ENCODE data around the gene CNTROB.

CNTROB gene

DNA sequence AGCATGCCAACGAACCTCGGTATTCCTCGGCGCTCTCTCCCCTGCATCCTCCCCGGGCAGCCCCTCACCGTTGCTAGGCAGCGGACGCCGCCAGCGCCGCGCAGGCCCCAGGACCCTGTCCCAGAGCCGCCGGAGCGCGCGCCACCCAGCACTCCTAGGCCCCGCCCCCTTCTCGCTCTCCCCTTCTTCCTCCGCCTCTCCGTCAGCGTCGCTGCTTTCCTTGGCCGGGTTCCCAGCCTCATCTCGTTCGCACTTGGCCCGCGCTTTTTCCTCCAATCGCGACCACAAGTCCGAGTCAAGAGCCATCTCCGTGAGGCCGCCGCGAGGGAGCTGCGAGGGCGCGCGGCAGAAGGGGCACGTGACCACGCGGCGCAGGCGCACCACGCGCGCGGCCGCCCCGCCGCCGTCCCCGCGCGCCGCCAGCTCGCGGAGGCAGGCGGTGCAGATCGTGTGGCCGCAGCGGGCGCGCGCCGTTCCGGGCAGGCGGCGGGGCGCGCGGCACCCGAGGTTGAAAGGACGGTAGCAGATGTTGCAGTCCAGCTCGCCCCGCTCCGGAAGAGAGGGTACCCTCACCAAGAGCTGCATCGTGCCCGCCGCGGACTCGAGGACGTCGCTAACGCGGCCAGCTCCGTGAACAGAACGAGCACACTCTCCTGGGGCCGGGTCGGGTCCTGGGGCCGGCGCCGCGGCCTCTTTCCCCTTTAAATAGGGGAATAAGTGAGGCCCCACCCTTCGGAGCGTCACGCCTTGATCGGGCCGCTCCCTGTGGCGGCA, 16.2 kb upstream of the CNTROB start, which contains the start of gene RNF227 (continued):
- no peak for TF ChIP-seq ZNF37A (tag by site-specific recombination; IDR thresholded peaks at IDR 0.05)
- no peak for TF ChIP-seq OSR2 (tag by site-specific recombination; IDR thresholded peaks at IDR 0.05)
- no peak for TF ChIP-seq ZBTB48 (tag by site-specific recombination; IDR thresholded peaks at IDR 0.05)
- TF ChIP-seq, protein P1, sequence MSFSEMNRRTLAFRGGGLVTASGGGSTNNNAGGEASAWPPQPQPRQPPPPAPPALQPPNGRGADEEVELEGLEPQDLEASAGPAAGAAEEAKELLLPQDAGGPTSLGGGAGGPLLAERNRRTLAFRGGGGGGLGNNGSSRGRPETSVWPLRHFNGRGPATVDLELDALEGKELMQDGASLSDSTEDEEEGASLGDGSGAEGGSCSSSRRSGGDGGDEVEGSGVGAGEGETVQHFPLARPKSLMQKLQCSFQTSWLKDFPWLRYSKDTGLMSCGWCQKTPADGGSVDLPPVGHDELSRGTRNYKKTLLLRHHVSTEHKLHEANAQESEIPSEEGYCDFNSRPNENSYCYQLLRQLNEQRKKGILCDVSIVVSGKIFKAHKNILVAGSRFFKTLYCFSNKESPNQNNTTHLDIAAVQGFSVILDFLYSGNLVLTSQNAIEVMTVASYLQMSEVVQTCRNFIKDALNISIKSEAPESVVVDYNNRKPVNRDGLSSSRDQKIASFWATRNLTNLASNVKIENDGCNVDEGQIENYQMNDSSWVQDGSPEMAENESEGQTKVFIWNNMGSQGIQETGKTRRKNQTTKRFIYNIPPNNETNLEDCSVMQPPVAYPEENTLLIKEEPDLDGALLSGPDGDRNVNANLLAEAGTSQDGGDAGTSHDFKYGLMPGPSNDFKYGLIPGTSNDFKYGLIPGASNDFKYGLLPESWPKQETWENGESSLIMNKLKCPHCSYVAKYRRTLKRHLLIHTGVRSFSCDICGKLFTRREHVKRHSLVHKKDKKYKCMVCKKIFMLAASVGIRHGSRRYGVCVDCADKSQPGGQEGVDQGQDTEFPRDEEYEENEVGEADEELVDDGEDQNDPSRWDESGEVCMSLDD (tag by site-specific recombination; IDR thresholded peaks at IDR 0.05): peak; percentile 1; the same call in 1 of the 2 replicates
- no peak for TF ChIP-seq ZNF239 (tag by site-specific recombination; IDR thresholded peaks at IDR 0.05)
- TF ChIP-seq ZIC2 (tag by site-specific recombination; IDR thresholded peaks at IDR 0.05): peak; percentile 53
- TF ChIP-seq, protein P2, sequence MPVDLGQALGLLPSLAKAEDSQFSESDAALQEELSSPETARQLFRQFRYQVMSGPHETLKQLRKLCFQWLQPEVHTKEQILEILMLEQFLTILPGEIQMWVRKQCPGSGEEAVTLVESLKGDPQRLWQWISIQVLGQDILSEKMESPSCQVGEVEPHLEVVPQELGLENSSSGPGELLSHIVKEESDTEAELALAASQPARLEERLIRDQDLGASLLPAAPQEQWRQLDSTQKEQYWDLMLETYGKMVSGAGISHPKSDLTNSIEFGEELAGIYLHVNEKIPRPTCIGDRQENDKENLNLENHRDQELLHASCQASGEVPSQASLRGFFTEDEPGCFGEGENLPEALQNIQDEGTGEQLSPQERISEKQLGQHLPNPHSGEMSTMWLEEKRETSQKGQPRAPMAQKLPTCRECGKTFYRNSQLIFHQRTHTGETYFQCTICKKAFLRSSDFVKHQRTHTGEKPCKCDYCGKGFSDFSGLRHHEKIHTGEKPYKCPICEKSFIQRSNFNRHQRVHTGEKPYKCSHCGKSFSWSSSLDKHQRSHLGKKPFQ (tag by site-specific recombination; IDR thresholded peaks at IDR 0.05): no peak
- TF ChIP-seq, protein P3, sequence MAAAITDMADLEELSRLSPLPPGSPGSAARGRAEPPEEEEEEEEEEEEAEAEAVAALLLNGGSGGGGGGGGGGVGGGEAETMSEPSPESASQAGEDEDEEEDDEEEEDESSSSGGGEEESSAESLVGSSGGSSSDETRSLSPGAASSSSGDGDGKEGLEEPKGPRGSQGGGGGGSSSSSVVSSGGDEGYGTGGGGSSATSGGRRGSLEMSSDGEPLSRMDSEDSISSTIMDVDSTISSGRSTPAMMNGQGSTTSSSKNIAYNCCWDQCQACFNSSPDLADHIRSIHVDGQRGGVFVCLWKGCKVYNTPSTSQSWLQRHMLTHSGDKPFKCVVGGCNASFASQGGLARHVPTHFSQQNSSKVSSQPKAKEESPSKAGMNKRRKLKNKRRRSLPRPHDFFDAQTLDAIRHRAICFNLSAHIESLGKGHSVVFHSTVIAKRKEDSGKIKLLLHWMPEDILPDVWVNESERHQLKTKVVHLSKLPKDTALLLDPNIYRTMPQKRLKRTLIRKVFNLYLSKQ (tag by site-specific recombination; IDR thresholded peaks at IDR 0.05; ENCODE audit: borderline replicate concordance): no peak
- no peak for TF ChIP-seq ZSCAN23 (tag by site-specific recombination; IDR thresholded peaks at IDR 0.05)
- TF ChIP-seq ZNF768 (tag by site-specific recombination; IDR thresholded peaks at IDR 0.05): no peak
- no peak for TF ChIP-seq ZNF423 (tag by site-specific recombination; IDR thresholded peaks at IDR 0.05)
- TF ChIP-seq ZNF394 (tag by site-specific recombination; IDR thresholded peaks at IDR 0.05; ENCODE audit: borderline replicate concordance): no peak; the same call in 1 of the 2 replicates
- TF ChIP-seq, protein P4, sequence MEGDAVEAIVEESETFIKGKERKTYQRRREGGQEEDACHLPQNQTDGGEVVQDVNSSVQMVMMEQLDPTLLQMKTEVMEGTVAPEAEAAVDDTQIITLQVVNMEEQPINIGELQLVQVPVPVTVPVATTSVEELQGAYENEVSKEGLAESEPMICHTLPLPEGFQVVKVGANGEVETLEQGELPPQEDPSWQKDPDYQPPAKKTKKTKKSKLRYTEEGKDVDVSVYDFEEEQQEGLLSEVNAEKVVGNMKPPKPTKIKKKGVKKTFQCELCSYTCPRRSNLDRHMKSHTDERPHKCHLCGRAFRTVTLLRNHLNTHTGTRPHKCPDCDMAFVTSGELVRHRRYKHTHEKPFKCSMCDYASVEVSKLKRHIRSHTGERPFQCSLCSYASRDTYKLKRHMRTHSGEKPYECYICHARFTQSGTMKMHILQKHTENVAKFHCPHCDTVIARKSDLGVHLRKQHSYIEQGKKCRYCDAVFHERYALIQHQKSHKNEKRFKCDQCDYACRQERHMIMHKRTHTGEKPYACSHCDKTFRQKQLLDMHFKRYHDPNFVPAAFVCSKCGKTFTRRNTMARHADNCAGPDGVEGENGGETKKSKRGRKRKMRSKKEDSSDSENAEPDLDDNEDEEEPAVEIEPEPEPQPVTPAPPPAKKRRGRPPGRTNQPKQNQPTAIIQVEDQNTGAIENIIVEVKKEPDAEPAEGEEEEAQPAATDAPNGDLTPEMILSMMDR (tag by site-specific recombination; IDR thresholded peaks at IDR 0.05): no peak; the same call in 1 of the 2 replicates
- TF ChIP-seq, protein P5, sequence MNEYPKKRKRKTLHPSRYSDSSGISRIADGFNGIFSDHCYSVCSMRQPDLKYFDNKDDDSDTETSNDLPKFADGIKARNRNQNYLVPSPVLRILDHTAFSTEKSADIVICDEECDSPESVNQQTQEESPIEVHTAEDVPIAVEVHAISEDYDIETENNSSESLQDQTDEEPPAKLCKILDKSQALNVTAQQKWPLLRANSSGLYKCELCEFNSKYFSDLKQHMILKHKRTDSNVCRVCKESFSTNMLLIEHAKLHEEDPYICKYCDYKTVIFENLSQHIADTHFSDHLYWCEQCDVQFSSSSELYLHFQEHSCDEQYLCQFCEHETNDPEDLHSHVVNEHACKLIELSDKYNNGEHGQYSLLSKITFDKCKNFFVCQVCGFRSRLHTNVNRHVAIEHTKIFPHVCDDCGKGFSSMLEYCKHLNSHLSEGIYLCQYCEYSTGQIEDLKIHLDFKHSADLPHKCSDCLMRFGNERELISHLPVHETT (tag by site-specific recombination; IDR thresholded peaks at IDR 0.05): no peak
- TF ChIP-seq SCRT1 (tag by site-specific recombination; IDR thresholded peaks at IDR 0.05; ENCODE audit: borderline replicate concordance): no peak
- TF ChIP-seq KLF8 (tag by site-specific recombination; IDR thresholded peaks at IDR 0.05): peak; percentile 11; the same call in 1 of the 2 replicates
- TF ChIP-seq ZNF354C (tag by site-specific recombination; IDR thresholded peaks at IDR 0.05; ENCODE audit: borderline replicate concordance, low read depth): no peak
- TF ChIP-seq, protein P6, sequence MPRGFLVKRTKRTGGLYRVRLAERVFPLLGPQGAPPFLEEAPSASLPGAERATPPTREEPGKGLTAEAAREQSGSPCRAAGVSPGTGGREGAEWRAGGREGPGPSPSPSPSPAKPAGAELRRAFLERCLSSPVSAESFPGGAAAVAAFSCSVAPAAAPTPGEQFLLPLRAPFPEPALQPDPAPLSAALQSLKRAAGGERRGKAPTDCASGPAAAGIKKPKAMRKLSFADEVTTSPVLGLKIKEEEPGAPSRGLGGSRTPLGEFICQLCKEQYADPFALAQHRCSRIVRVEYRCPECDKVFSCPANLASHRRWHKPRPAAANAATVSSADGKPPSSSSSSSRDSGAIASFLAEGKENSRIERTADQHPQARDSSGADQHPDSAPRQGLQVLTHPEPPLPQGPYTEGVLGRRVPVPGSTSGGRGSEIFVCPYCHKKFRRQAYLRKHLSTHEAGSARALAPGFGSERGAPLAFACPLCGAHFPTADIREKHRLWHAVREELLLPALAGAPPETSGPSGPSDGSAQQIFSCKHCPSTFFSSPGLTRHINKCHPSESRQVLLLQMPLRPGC (tag by site-specific recombination; IDR thresholded peaks at IDR 0.05): peak; percentile 60; the same call in 1 of the 2 replicates
- peak; percentile 67; the same call in 1 of the 2 replicates for TF ChIP-seq ZNF610 (tag by site-specific recombination; IDR thresholded peaks at IDR 0.05; ENCODE audit: borderline replicate concordance)
- no peak for TF ChIP-seq ZNF791 (tag by site-specific recombination; IDR thresholded peaks at IDR 0.05)
- no peak for TF ChIP-seq GLIS1 (tag by site-specific recombination; IDR thresholded peaks at IDR 0.05)
- TF ChIP-seq ZNF112 (tag by site-specific recombination; IDR thresholded peaks at IDR 0.05): no peak
- peak; percentile 45; the same call in 1 of the 2 replicates for TF ChIP-seq ZNF324 (tag by site-specific recombination; IDR thresholded peaks at IDR 0.05)
- TF ChIP-seq GLIS2 (tag by site-specific recombination; IDR thresholded peaks at IDR 0.05): peak; percentile 53
- TF ChIP-seq ZNF548 (tag by site-specific recombination; IDR thresholded peaks at IDR 0.05): no peak
- TF ChIP-seq, protein P7, sequence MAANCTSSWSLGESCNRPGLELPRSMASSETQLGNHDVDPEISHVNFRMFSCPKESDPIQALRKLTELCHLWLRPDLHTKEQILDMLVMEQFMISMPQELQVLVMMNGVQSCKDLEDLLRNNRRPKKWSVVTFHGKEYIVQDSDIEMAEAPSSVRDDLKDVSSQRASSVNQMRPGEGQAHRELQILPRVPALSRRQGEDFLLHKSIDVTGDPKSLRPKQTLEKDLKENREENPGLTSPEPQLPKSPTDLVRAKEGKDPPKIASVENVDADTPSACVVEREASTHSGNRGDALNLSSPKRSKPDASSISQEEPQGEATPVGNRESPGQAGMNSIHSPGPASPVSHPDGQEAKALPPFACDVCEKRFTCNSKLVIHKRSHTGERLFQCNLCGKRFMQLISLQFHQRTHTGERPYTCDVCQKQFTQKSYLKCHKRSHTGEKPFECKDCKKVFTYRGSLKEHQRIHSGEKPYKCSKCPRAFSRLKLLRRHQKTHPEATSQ (tag by site-specific recombination; IDR thresholded peaks at IDR 0.05): peak; percentile 7; the same call in 1 of the 2 replicates
- TF ChIP-seq ZFP3 (tag by site-specific recombination; IDR thresholded peaks at IDR 0.05; ENCODE audit: low read depth): no peak
- TF ChIP-seq ZNF664 (tag by site-specific recombination; IDR thresholded peaks at IDR 0.05): no peak

All from HEK293 (cell line).